Omental fat pad (tissue), 4 donors: ENCODE results near the gene NOLC1. TPM values are rescaled to one million over a fixed set of nuclear protein-coding genes. Genes with fewer than 3 reads are reported as not detected.

Experiments
- ATAC-seq: fragments of 150-250 bp; one replicate; pipeline ENCODE4 v1.9.1; 2016; ENCODE audit warnings: mild to moderate bottlenecking, moderate library complexity; ENCODE audit not compliant: low FRiP score
- DNase-seq: peaks from one replicate; pipeline ENCODE4 v3.0.0-alpha.2; 2019; ENCODE audit warnings: low spot score
- total RNA-seq, 4 donors: library from RNA; depleted of rRNA; stranded (reverse); fragments of >200 nt; gene quantifications; one replicate each; pipeline ENCODE4 v1.1.0, GENCODE V29; 2016
- TF ChIP-seq, protein P1 (sequence below), 3 donors: fragments of 450-650 bp; IDR thresholded peaks; one replicate each; pipeline ENCODE4 v1.5.1; 2016 to 2017; ENCODE audit warnings: antibody characterized with exemption in 3 of 3, mild to moderate bottlenecking in 3 of 3, moderate library complexity in 2 of 3

The NOLC1 gene
- total RNA-seq, result 100 to 1,000 TPM in 2 of 4 donors, 10 to 100 TPM in 2; 35.3 to 229 (median 81.7) TPM

DNA sequence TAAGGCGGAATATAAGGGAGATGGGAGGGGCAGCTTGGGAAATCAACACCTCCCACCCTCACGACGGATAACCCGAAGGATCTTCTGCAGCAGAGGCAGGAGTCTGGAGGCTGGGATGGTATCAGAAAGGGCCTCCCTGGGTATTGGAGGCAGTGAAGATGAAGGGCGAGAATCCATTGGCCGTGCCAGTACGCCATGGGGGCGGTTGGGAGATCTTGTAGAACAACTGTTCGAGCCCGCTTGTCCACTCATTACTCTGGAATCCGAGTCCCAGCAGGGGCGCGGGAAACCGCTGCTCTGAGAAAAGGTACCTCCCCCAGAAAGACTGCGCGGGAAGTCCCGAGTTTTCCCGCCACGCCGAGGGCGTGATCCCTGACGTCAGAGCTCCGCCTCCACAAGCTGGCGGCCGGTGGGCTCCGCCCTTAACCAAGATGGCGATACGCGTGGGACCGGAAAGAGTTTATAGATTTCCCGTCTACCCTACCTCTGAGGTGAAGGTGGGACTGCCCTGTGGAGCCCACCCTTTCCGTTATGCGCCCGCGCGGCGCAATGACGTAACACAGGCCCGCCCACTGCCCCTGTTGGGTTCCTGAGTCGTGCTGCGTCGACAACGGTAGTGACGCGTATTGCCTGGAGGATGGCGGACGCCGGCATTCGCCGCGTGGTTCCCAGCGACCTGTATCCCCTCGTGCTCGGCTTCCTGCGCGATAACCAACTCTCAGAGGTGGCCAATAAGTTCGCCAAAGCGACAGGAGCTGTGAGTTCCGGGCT is at the start of gene NOLC1:
Gene NOLC1, plus strand, starts transcription at position 616 of the 771 bp plus-strand sequence. Its CDS starts 22 bp downstream, at position 638.
- ATAC-seq, result peak; percentile 95
- TF ChIP-seq, protein P1, sequence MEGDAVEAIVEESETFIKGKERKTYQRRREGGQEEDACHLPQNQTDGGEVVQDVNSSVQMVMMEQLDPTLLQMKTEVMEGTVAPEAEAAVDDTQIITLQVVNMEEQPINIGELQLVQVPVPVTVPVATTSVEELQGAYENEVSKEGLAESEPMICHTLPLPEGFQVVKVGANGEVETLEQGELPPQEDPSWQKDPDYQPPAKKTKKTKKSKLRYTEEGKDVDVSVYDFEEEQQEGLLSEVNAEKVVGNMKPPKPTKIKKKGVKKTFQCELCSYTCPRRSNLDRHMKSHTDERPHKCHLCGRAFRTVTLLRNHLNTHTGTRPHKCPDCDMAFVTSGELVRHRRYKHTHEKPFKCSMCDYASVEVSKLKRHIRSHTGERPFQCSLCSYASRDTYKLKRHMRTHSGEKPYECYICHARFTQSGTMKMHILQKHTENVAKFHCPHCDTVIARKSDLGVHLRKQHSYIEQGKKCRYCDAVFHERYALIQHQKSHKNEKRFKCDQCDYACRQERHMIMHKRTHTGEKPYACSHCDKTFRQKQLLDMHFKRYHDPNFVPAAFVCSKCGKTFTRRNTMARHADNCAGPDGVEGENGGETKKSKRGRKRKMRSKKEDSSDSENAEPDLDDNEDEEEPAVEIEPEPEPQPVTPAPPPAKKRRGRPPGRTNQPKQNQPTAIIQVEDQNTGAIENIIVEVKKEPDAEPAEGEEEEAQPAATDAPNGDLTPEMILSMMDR (IDR thresholded peaks at IDR 0.05), result no peak

DNA sequence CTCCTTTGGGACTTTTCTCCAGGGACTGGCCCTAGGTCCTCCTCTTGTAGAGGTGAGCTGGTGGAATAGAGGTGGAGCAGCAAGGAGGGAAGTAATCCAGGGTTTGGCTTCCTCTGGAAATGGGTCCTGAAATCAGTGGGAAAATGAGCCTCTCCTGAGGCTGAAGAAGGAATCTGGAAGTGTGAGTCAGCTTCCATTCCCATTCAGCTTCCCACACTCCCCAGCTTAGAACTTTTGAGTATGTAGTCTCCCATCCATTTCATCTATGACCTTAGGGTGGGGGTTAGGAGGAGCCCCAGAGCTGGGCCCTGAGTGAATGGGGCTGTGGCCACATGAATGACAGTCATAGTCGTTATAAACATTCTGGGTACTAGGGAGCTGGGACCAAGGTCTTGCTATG is 49.8 kb upstream of the NOLC1 start:
- DNase-seq (no peak), ATAC-seq (no peak)
- TF ChIP-seq, protein P1 (IDR thresholded peaks at IDR 0.05), result no peak

More for the DNA sequence above, at the start of gene NOLC1:
- peak; percentile 99 for DNase-seq

DNA sequence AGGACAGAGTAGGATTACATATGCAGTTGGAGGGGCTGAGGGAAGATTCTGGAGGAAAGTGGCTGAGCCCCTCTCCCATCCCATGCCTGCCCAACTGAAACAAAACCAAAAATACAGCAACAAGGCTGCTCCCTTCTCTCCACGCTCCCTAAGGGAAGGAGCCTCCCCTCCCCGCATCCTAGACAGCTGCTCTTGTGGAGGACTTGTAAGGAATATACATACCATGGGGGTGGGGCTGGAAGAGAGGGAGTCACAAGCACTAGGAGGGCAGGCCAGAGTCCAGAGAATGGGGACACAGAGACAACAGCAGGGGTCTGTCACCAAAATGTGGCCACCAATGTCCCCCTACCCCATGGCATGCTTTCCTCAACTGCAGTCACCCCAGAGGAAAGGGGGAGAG is 45.2 kb upstream of the NOLC1 start:
- TF ChIP-seq, protein P1 (IDR thresholded peaks at IDR 0.05), result no peak
- no peak for ATAC-seq
- DNase-seq, result no peak

DNA sequence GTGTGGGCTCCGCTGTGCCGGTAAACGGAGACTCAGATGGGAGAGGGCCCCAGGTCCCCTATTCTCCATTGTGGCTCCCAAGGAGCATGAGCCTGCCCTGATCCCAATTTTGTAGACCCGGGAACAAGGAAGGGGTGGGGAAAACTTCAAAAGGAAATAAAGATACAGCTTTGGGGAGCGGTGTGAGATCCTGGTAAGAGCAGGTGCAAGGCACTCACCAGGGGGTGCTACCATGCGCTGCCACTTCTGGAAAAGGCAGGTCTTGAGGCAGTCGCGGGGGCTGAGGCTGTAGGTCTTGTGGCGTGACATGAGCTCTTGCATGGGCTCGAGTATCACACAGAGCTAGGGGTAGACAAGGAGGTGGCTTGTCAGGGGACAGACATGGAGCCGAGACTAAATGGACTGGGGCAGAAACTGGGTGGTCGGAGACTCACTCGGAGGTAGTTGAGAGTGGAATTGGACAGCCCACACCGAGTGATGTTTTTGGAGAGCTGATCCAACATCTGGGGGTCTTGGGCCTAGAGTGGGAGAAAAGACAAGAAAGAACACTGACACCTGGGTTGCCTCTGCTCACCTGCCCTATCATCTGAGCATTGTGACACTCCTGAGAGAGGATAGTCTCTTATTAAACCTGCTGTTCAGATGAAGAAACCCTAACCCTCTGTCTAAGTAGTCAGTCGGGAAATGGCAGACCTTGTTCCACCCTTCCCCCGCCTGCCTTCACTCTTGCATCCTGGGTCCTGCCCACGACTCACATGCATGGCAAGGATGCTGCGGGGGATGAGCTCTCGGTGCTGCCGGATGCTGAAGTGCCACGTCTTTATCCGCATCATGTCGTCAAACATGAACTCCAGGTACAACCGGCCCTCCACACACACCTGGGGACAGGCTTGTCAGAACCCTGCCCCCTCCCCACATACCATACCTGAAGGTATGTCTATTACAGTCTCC is 42.7 kb upstream of the NOLC1 start:
- no peak for DNase-seq
- TF ChIP-seq, protein P1 (IDR thresholded peaks at IDR 0.05), result no peak
- no peak for ATAC-seq

DNA sequence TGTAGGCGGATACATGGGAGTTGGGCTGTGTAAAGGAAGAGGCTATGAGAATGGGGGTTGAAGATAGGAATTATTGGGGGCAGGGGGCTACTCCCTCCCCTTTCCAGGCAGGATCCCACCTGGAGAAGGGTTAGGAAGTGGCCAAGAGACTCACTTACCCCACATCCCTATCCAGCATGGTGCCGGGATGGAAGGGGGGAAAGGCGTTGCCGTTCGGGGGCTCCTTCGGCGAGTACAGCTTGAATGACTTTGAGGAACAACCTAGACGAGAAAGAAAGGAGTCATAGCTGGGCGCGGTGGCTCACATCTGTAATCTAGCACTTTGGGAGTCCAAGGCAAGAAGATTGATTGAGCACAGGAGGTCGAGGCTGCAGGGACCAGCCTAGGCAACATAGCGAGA is 40.9 kb upstream of the NOLC1 start:
- TF ChIP-seq, protein P1 (IDR thresholded peaks at IDR 0.05), result no peak
- DNase-seq (no peak), ATAC-seq (no peak)

DNA sequence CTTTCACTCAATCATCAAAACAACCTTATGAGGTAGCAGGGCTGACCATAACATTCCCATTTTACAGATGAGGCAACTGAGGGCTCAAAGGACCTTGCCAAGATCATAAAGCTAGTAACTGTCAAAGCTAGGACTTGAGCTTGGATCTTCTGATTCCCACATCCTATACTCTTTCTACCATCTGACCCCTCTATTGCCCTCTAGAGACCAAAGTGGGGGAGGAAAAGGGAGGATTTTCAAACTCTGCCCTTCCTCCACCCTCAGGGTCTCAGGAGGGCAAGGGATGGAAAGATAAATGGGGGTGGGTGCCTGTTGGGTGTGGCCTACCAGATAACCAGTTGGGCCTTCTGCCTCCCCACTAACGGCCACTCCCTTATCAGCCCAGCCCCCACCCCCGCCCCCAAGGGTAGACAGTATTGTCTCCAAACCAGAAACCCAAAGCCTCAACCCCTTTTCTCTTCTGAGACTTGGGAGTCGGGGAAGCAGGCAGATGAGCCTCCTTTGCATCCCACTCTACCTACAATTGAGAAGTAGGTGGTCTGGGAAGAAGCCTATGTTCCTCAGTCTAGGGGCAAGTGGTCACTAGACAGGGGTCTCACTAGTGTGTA is 39.9 kb upstream of the NOLC1 start:
- TF ChIP-seq, protein P1 (IDR thresholded peaks at IDR 0.05), result no peak
- ATAC-seq (no peak), DNase-seq (no peak)
